ENCODE measurements around the gene NGLY1.

DNA sequence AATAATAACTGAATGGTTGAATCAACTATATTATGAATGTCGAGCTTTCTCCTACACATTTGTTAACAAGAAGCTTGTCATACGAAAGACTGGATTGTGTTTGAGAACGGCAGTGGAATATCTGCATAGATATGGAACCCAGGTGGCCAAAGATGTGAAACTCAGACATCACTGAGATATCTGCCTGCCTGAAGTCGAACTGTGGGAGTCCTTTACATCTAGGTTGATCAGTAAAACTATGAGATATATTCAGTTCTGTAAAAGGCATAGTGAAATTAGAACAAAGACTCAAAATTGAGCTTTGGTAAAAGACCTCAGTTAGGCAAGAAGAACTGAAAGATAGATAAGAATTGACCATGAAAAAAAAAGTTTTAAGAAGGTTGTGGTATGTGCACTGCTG is 77.0 kb downstream of the NGLY1 start:
- TF ChIP-seq JUND (IDR thresholded peaks at IDR 0.05) (no peak), EZH2 (IDR thresholded peaks at IDR 0.05) (no peak), SP1 (IDR thresholded peaks at IDR 0.05; ENCODE audit: low read depth) (no peak), POLR2A (IDR thresholded peaks at IDR 0.05; ENCODE audit: borderline replicate concordance, extremely low read depth, insufficient read depth, insufficient read length) (no peak), RAD21 (IDR thresholded peaks at IDR 0.05; ENCODE audit: low read depth) (no peak), POLR2AphosphoS5 (IDR thresholded peaks at IDR 0.05; ENCODE audit: low read depth, low read length) (no peak), YY1 (IDR thresholded peaks at IDR 0.05; ENCODE audit: extremely low read depth, insufficient replicate concordance, low read depth, low read length) (no peak), FOSL1 (IDR thresholded peaks at IDR 0.05; ENCODE audit: low read depth) (no peak), EGR1 (IDR thresholded peaks at IDR 0.05; ENCODE audit: low read depth) (no peak), ZNF274 (IDR thresholded peaks at IDR 0.05; ENCODE audit: low read depth, low read length) (no peak)
- TF ChIP-seq, protein P1, sequence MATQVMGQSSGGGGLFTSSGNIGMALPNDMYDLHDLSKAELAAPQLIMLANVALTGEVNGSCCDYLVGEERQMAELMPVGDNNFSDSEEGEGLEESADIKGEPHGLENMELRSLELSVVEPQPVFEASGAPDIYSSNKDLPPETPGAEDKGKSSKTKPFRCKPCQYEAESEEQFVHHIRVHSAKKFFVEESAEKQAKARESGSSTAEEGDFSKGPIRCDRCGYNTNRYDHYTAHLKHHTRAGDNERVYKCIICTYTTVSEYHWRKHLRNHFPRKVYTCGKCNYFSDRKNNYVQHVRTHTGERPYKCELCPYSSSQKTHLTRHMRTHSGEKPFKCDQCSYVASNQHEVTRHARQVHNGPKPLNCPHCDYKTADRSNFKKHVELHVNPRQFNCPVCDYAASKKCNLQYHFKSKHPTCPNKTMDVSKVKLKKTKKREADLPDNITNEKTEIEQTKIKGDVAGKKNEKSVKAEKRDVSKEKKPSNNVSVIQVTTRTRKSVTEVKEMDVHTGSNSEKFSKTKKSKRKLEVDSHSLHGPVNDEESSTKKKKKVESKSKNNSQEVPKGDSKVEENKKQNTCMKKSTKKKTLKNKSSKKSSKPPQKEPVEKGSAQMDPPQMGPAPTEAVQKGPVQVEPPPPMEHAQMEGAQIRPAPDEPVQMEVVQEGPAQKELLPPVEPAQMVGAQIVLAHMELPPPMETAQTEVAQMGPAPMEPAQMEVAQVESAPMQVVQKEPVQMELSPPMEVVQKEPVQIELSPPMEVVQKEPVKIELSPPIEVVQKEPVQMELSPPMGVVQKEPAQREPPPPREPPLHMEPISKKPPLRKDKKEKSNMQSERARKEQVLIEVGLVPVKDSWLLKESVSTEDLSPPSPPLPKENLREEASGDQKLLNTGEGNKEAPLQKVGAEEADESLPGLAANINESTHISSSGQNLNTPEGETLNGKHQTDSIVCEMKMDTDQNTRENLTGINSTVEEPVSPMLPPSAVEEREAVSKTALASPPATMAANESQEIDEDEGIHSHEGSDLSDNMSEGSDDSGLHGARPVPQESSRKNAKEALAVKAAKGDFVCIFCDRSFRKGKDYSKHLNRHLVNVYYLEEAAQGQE (IDR thresholded peaks at IDR 0.05; ENCODE audit: low read depth), result no peak
- TF ChIP-seq, protein P2, sequence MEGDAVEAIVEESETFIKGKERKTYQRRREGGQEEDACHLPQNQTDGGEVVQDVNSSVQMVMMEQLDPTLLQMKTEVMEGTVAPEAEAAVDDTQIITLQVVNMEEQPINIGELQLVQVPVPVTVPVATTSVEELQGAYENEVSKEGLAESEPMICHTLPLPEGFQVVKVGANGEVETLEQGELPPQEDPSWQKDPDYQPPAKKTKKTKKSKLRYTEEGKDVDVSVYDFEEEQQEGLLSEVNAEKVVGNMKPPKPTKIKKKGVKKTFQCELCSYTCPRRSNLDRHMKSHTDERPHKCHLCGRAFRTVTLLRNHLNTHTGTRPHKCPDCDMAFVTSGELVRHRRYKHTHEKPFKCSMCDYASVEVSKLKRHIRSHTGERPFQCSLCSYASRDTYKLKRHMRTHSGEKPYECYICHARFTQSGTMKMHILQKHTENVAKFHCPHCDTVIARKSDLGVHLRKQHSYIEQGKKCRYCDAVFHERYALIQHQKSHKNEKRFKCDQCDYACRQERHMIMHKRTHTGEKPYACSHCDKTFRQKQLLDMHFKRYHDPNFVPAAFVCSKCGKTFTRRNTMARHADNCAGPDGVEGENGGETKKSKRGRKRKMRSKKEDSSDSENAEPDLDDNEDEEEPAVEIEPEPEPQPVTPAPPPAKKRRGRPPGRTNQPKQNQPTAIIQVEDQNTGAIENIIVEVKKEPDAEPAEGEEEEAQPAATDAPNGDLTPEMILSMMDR (IDR thresholded peaks at IDR 0.05 in 2 of 3, conservative IDR thresholded peaks at IDR 0.05 in 1 of 3; ENCODE audit: borderline replicate concordance in 1 of 3, insufficient read depth in 1 of 3, low read depth in 2 of 3, low read length in 2 of 3), result no peak
- TF ChIP-seq, protein P3, sequence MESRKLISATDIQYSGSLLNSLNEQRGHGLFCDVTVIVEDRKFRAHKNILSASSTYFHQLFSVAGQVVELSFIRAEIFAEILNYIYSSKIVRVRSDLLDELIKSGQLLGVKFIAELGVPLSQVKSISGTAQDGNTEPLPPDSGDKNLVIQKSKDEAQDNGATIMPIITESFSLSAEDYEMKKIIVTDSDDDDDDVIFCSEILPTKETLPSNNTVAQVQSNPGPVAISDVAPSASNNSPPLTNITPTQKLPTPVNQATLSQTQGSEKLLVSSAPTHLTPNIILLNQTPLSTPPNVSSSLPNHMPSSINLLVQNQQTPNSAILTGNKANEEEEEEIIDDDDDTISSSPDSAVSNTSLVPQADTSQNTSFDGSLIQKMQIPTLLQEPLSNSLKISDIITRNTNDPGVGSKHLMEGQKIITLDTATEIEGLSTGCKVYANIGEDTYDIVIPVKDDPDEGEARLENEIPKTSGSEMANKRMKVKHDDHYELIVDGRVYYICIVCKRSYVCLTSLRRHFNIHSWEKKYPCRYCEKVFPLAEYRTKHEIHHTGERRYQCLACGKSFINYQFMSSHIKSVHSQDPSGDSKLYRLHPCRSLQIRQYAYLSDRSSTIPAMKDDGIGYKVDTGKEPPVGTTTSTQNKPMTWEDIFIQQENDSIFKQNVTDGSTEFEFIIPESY (IDR thresholded peaks at IDR 0.05; ENCODE audit: extremely low read depth, insufficient replicate concordance, low read length), result no peak
- TF ChIP-seq, protein P4, sequence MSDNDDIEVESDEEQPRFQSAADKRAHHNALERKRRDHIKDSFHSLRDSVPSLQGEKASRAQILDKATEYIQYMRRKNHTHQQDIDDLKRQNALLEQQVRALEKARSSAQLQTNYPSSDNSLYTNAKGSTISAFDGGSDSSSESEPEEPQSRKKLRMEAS (IDR thresholded peaks at IDR 0.05), result no peak
